PC-3 (cell line): ENCODE measurements around the gene AHDC1. TPM values are rescaled to one million over a fixed set of nuclear protein-coding genes. Genes with fewer than 3 reads are reported as not detected.

Experiments used
- ATAC-seq: fragments of 200-7000 bp; cut with Tn5 transposase; 2 replicates; pipeline ENCODE4 v1.9.1; 2020; ENCODE audit warnings: mild to moderate bottlenecking, moderate library complexity
- BruUV-seq: library from RNA; stranded (reverse); fragments of 400-500 nt; replicated peaks from 2 replicates; lab custom pipeline; 2021; lab: Mats Ljungman, UMichigan
- CTCF ChIA-PET: fragments of 300-600 bp; sonication (Branson Sonifier 250); formaldehyde crosslinking; loops from one replicate; lab custom pipeline; 2022; ENCODE audit warnings: antibody characterized with exemption; lab: Charles Lee
- POLR2A ChIA-PET: fragments of 300-600 bp; sonication (Branson Sonifier 250); formaldehyde crosslinking; loops from one replicate; lab custom pipeline; 2022; ENCODE audit warnings: antibody characterized with exemption; ENCODE audit not compliant: unreplicated experiment; lab: Charles Lee
- DNase-seq: peaks from one replicate; pipeline ENCODE4 v3.0.0-alpha.2; 2015
- H2AFZ ChIP-seq: fragments of 300-600 bp; sonication (generic); 2 replicates; pipeline ENCODE4 v1.6.0; 2016; ENCODE audit warnings: antibody characterized with exemption, low read length
- H3F3A ChIP-seq: fragments of 300-600 bp; sonication (generic); one replicate; pipeline ENCODE4 v1.6.0; 2017; ENCODE audit warnings: antibody characterized with exemption, low read length, control low read depth, mild to moderate bottlenecking; ENCODE audit not compliant: unreplicated experiment
- H3K27ac ChIP-seq: fragments of 300-600 bp; sonication (generic); 2 replicates; pipeline ENCODE4 v1.5.1; 2016; ENCODE audit warnings: mild to moderate bottlenecking, low read length
- H3K27me3 ChIP-seq: fragments of 300-600 bp; sonication (generic); 2 replicates; pipeline ENCODE4 v1.6.1; 2016; ENCODE audit warnings: low read length, mixed read lengths
- H3K36me3 ChIP-seq: fragments of 300-600 bp; sonication (generic); 2 replicates; pipeline ENCODE4 v1.6.1; 2016; ENCODE audit warnings: low read depth, mixed run types, low read length, mixed read lengths
- H3K4me1 ChIP-seq: fragments of 300-600 bp; sonication (generic); 2 replicates; pipeline ENCODE4 v1.5.1; 2016; ENCODE audit warnings: low read length; ENCODE audit not compliant: insufficient read depth
- H3K4me2 ChIP-seq: fragments of 300-600 bp; sonication (generic); 2 replicates; pipeline ENCODE4 v1.6.0; 2016; ENCODE audit warnings: low read length
- H3K4me3 ChIP-seq: fragments of 300-600 bp; sonication (generic); 2 replicates; pipeline ENCODE4 v1.5.1; 2016; ENCODE audit warnings: mild to moderate bottlenecking, low read length, mixed read lengths
- H3K79me2 ChIP-seq: fragments of 300-600 bp; sonication (generic); 2 replicates; pipeline ENCODE4 v1.6.1; 2017; ENCODE audit warnings: low read length, mixed read lengths
- H3K9ac ChIP-seq: fragments of 300-600 bp; sonication (generic); 2 replicates; pipeline ENCODE4 v1.6.0; 2016; ENCODE audit warnings: mild to moderate bottlenecking, low read length
- H3K9me2 ChIP-seq: fragments of 300-600 bp; sonication (generic); replicated peaks from 2 replicates; pipeline ENCODE4 v1.6.1; 2016; ENCODE audit warnings: mixed run types, low read length, mixed read lengths
- H3K9me3 ChIP-seq: fragments of 300-600 bp; sonication (generic); 2 replicates; pipeline ENCODE4 v1.6.1; 2016; ENCODE audit warnings: low read length, mixed read lengths
- H4K20me1 ChIP-seq: fragments of 300-600 bp; sonication (generic); 2 replicates; pipeline ENCODE4 v1.6.1; 2016; ENCODE audit warnings: low read length, mixed read lengths
- EZH2 ChIP-seq: fragments of 300-600 bp; sonication (generic); IDR thresholded peaks from one replicate; pipeline ENCODE4 v1.6.1; 2017; ENCODE audit warnings: antibody characterized with exemption, mild to moderate bottlenecking, low read length; ENCODE audit not compliant: unreplicated experiment
- EZH2phosphoT487 ChIP-seq: fragments of 300-600 bp; sonication (generic); IDR thresholded peaks from 2 replicates; pipeline ENCODE4 v1.6.1; 2018; ENCODE audit warnings: mild to moderate bottlenecking, antibody characterized with exemption, low read length, borderline replicate concordance
- intact Hi-C: fragments of 100-400 bp; cut with micrococcal nuclease; formaldehyde crosslinking; loops from 2 replicates; pipeline ENCODE4 v1.9.0; 2023
- total RNA-seq: library from RNA; depleted of rRNA; stranded (reverse); fragments of >200 nt; gene quantifications from 2 replicates; pipeline ENCODE4 v1.2.3, GENCODE V29; 2014; rRNA removed
- TF ChIP-seq, protein P1 (sequence below): fragments of 300-600 bp; sonication (generic); conservative IDR thresholded peaks from 2 replicates; pipeline ENCODE4 v1.5.1; 2017; ENCODE audit warnings: antibody characterized with exemption, low read depth, mild to moderate bottlenecking, low read length

The AHDC1 gene
- total RNA-seq, 1 experiment from 2014 or later = 15.2 TPM

DNA sequence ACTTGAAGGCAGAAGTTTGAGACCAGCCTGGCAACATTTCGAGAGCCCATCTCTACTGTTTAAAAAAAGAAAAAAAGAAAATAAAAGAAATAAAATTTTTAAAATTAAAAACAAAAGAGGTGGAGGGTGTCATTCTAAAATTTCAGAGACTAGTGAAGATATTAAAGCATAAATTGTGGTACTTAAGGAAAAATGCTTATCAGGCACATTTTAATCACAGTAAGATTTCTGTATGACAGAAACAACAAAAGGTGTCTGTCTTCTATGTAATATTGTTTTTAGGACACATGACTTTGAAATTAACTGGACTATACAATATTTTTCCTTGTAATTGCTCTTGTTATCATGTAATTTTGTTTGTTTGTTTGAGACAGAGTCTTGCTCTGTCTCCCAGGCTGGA, 118.6 kb downstream of the AHDC1 start:
- Histone ChIP-seq H3K4me3 (no peak overlapping the region), H3K79me2 (peaks cover 91% of the 10 kb centered on the region), H2AFZ (no peak overlapping the region), H3K4me1 (peaks cover 18% of the 10 kb centered on the region), H3K9ac (no peak overlapping the region), H4K20me1 (peaks cover 44% of the 10 kb centered on the region), H3K27ac (no peak overlapping the region), H3F3A (no peaks in the 10 kb centered on the region), H3K36me3 (peaks cover 6% of the 10 kb centered on the region; the same call in 1 of the 2 replicates), H3K9me2 (no peaks in the 10 kb centered on the region), H3K4me2 (no peak overlapping the region), H3K27me3 (no peaks in the 10 kb centered on the region), H3K9me3 (no peaks in the 10 kb centered on the region)
- CTCF ChIA-PET = no interaction called here
- TF ChIP-seq, protein P1, sequence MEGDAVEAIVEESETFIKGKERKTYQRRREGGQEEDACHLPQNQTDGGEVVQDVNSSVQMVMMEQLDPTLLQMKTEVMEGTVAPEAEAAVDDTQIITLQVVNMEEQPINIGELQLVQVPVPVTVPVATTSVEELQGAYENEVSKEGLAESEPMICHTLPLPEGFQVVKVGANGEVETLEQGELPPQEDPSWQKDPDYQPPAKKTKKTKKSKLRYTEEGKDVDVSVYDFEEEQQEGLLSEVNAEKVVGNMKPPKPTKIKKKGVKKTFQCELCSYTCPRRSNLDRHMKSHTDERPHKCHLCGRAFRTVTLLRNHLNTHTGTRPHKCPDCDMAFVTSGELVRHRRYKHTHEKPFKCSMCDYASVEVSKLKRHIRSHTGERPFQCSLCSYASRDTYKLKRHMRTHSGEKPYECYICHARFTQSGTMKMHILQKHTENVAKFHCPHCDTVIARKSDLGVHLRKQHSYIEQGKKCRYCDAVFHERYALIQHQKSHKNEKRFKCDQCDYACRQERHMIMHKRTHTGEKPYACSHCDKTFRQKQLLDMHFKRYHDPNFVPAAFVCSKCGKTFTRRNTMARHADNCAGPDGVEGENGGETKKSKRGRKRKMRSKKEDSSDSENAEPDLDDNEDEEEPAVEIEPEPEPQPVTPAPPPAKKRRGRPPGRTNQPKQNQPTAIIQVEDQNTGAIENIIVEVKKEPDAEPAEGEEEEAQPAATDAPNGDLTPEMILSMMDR = no peak
- TF ChIP-seq EZH2phosphoT487 = no peak
- no peak for TF ChIP-seq EZH2
- no peak for DNase-seq
- ATAC-seq = no peak
- POLR2A ChIA-PET = no interaction called here
- no TSS peak for BruUV-seq
- intact Hi-C loops = loop anchor here (5.0 kb wide), 1 partner anchor 53 kb away; no protein-coding TSS in a partner anchor

Other genes with a start within 250 kb of the AHDC1 start
- gene MAP3K6, start 237.2 kb downstream of the AHDC1 start, total RNA-seq = 25.1 and 44.5 TPM in 2 replicates
- gene FCN3, start 229.3 kb downstream of the AHDC1 start, total RNA-seq = not detected in 2 replicates
- gene CD164L2, start 220.8 kb downstream of the AHDC1 start, total RNA-seq = 0.40 and 0.47 TPM in 2 replicates
- gene GPR3, start 211.5 kb downstream of the AHDC1 start, total RNA-seq = 4.7 TPM in 2 replicates
- 20.7 and 32.4 TPM in 2 replicates for gene WASF2, start 114.0 kb downstream of the AHDC1 start, total RNA-seq
- gene FGR, start 31.0 kb upstream of the AHDC1 start, total RNA-seq = not detected in 2 replicates
- gene IFI6, start 68.0 kb upstream of the AHDC1 start, total RNA-seq = 15.7 and 16.5 TPM in 2 replicates
- 9.6 and 9.9 TPM in 2 replicates for gene FAM76A, start 121.8 kb upstream of the AHDC1 start, total RNA-seq
- gene STX12, start 169.1 kb upstream of the AHDC1 start, total RNA-seq = 18.6 and 28.5 TPM in 2 replicates
- gene PPP1R8, start 226.6 kb upstream of the AHDC1 start, total RNA-seq = 65.7 and 85.0 TPM in 2 replicates